NCI-H2107 treated with DMSO at 0.1 percent for 48 hours (cell line): ENCODE results near the gene PTGIS.

Source experiments
- DNase-seq: peaks from one replicate; lab custom pipeline; 2025; ENCODE audit not compliant: unreplicated experiment; lab: John Stamatoyannopoulos, UW

PTGIS gene

GRCh38 chr20:49475292-49476015 is 92.5 kb downstream of the PTGIS start:
- no peak for DNase-seq

- DNase-seq = no peak
Observed at GRCh38 chr20:49471397-49471796, 96.5 kb downstream of the PTGIS start.

- DNase-seq = no peak
Observed at GRCh38 chr20:49470922-49471321, 97.0 kb downstream of the PTGIS start.

- DNase-seq = no peak
Observed at GRCh38 chr20:49469060-49469459, 98.9 kb downstream of the PTGIS start.

- no peak for DNase-seq
Observed at GRCh38 chr20:49468412-49468811, 99.5 kb downstream of the PTGIS start.

GRCh38 chr20:49466114-49466912 is 101.6 kb downstream of the PTGIS start:
- DNase-seq = no peak

- DNase-seq = no peak
Observed at GRCh38 chr20:49464556-49464955, 103.4 kb downstream of the PTGIS start.

GRCh38 chr20:49462626-49463025 is 105.3 kb downstream of the PTGIS start:
- no peak for DNase-seq

GRCh38 chr20:49461894-49462620 is 105.9 kb downstream of the PTGIS start:
- no peak for DNase-seq

- DNase-seq = no peak
Observed at GRCh38 chr20:49460916-49461315, 107.0 kb downstream of the PTGIS start.

- no peak for DNase-seq
Observed at GRCh38 chr20:49460131-49460530, 107.8 kb downstream of the PTGIS start.

- no peak for DNase-seq
Observed at GRCh38 chr20:49459684-49460083, 108.3 kb downstream of the PTGIS start.

GRCh38 chr20:49457444-49457843 is 110.5 kb downstream of the PTGIS start:
- DNase-seq = no peak

GRCh38 chr20:49456646-49457045 is 111.3 kb downstream of the PTGIS start:
- DNase-seq = no peak

- no peak for DNase-seq
Observed at GRCh38 chr20:49455691-49456090, 112.2 kb downstream of the PTGIS start.
